HTERT RPE-1 (cell line): ENCODE measurements around the gene PLOD1.
"Not testable (repeated sequence)": the region's sequence is repeated elsewhere in the genome, so short reads cannot be mapped to it uniquely, and the experiment has no call there.

Source experiments
- in situ Hi-C: fragments of 300-500 bp; cut with MboI; formaldehyde crosslinking; loops from 4 replicates; pipeline ENCODE4 v1.14.3; 2020; ENCODE audit warnings: low sequenced_read_pairs

Gene PLOD1

DNA sequence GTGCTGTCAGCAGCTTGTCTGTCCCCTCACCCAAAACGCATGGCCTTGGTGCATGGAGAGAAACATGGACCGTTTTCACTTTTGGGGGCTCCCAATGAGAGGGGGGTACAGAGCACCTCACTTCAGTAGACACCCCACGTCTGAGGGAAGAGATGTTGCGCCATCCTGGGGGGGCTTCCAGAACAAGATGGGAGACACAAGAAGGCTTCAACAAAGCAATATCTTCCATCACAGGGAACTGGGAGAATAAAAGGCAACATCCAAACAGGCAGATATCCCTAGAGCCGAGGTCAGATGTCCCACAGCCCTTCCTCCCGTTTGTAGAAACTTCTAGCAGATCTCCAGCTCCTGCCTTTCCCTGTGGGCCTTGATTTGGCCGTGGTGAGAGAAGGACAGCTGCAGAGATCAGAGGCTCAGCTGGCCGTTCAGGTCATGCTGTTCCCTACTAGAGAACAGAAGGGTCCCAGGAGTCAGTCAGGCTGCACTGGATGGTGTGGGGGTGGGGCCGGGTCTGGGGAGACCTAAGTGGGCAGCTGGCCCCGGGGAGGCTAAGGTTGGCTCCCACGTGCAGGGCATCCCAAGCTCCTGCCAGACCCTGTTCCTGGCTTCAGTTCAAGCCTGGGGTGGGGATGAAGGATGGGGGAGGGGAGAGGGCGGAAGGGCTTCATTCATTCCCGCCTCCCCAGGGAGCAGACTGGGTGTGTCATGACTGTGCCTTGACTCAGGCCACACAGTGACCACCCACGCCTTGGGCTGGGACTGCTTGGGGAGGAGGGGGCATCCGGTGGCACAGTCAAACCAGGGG is 4.4 kb downstream of the PLOD1 start:
- in situ Hi-C loops: no loop called here

DNA sequence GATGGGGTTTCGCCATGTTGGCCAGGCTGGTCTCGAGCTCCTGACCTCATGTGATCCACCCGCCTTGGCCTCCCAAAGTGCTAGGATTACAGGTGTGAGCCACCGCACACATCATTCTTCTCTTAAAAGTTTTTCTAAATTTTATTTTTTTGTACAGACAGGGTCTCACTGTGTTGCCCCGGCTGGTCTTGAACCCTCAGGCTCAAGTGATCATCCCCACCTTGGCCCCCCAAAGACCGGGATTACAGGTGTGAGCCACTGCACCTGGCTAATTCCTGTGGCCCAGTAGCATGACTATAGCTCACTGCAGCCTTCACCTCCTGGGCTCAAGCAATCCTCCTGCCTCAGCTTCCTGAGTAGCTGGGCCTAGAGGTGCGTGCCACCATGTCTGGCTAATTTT is 5.3 kb downstream of the PLOD1 start:
- in situ Hi-C loops: not testable (repeated sequence)

- in situ Hi-C loops: no loop called here
These were observed 5.9 kb downstream of the PLOD1 start for GRCh38 chr1:11940260-11940921.

DNA sequence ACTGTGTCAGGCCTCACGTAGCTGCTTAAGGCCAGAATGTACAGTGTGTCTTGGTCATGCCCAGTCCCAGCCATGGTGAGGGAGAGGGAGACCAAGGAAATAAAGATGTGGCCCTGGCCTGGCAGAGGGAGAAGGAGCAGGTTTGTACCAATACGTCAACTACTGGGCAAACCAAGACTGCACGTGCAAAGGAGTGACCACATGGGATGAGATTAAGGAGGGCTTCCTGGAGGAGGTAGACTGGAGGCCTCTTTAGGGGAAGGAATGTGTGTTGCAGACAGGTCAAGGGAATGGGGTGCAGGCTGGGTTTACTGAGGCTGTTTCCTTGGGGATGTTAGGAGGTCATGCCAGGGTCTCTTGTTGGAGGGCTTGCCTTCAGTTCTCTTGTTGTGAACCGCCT is 7.8 kb downstream of the PLOD1 start:
- in situ Hi-C loops: no loop called here

DNA sequence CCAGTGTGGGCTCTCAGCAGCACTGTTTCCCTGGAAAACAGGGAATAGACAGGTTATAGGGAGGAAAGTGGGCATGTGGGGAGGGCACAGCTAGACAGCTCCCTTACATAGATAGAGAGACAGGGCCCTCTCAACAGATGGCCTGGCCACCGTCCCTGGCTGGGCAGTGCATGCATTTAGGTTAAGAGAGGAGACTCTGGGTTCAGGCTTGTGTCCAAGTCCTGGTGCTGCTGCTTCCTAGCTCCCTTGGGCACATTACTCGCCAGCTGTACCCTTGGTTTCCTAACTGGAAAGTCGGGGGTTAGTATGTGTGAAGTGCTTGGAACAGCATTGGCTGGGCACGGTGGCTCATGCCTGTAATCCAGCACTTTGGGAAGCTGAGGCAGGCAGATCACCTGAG is 9.1 kb downstream of the PLOD1 start:
- in situ Hi-C loops: no loop called here

DNA sequence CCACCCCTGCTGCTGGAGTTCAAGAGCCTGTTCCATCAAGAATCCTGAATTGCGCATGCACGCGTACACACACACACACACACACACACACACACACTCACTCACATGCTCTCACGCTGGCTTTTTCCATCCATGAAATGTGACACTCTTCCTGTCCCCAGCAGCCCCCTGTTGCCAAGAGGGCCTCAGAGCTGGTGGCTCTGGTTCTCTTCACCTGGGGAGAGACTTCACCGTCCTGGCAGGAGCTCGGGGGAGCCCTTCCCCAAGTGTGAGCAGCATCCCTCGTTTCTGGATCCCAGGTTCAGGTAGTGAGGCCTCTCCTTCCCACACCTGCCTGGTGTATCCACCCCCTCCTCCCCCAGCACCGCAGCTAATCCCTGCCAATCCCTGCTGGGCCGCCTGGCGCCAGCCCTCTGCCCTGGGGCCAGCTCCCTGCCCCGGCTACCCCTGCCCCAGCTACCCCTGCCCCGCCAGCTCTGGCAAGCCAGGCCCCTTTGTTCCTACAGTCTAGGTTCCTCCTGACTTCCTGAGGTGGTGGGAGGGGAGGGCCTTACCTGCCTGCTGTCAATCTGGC is 9.9 kb downstream of the PLOD1 start:
- in situ Hi-C loops: no loop called here

- in situ Hi-C loops: no loop called here
These were observed 12.1 kb downstream of the PLOD1 start for GRCh38 chr1:11946647-11947046.

DNA sequence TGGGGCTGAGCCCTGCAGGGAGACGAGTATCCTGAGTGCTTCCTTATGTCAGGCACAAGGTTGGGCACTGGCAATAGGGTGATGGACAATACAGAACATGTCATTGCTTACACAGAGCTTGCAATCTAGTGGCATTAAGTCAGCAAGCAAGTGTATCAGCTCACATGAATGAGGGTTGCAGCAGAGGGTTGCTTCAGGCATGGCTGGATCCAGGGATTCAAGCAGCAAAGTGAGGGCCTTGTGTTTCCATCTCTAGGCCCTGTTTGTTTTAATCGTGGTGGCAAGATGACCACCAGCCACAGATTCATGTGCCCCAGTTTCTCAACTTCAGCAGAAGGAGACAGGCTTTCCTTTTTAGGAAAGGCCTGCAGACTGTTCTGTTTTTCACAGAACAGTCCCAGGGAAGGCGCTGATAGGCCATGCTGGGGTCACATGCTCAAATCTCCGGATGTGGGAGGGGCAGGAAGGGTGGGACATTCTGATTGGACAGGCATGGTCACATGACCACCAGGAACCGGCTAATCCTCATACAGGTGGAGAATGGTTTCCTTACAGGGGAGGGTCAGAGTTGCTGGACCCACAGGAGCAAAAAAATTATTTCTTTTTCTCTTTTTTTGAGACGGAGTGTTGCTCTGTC is 14.4 kb downstream of the PLOD1 start:
- in situ Hi-C loops: no loop called here

- in situ Hi-C loops: no loop called here
These were observed 17.4 kb downstream of the PLOD1 start for GRCh38 chr1:11951901-11952300.

DNA sequence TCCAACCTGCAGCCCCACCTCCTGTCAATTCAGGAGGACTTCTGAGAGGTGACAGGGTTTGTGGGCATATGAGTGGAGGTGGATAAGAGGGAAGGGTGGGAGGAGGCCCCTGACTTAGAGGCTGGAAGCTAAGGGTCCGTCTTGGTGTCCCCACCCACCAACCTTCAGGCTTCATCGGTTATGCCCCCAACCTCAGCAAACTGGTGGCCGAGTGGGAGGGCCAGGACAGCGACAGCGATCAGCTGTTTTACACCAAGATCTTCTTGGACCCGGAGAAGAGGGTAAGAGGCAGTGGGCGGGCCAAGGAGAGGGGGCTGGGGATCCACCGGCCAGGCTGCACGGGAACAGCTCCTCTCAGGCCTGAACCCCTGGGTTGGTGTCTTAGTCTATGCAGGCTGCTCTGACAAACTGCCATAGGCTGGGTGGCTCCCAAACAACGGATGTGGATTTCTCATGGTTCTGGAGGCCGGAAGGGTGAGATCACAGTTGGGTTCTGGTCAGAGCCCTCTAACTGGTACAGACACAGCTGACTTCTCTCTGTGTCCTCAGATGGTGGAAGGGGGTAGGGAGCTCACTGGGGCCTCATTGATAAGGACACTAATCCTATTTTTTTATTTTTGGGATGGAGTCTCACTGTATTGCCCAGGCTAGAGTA is 18.1 kb downstream of the PLOD1 start:
- in situ Hi-C loops: no loop called here

DNA sequence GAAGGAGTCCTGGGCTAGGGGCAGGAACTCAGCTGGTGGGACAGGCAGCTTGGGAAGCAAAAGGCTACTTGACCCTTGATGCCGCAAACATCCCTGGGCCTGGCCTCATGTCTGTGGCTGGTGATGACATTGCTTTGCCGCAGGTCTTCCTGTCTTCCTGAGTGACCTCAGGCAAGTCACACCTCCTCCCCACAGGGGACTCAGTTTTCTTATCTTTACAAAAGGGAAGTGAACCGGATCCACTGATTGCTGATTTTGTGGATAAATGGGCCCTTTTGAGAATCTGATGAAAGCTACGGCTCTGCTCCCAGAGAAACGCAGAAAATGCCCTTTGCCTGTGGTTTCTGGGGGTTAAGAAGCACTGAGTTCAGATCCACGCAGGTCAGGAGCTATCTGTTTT is 20.7 kb downstream of the PLOD1 start:
- in situ Hi-C loops: no loop called here

- in situ Hi-C loops: no loop called here
These were observed 22.9 kb downstream of the PLOD1 start for GRCh38 chr1:11957398-11957797.

- in situ Hi-C loops: no loop called here
These were observed 23.4 kb downstream of the PLOD1 start for GRCh38 chr1:11957897-11958296.

GRCh38 chr1:11960276-11960675 is 25.8 kb downstream of the PLOD1 start:
- in situ Hi-C loops: no loop called here

DNA sequence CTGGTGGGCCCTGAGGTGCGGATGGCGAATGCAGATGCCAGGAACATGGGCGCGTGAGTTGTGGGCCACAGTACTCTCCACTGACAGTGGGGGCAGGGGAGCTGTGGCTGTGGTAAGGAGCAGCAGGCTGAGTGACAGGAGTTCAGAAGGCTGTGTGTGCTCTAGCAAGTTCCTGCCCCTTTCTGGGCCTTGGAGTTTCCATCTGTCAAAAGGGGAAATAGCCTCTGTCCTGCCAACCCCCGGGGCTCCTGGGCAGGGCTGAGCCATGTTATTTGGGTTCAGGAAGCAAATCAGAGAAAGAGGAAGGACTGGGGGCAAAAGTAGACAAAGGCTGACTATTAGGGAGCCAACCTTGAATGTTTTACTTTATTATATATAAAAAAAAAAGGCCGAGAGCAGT is 26.2 kb downstream of the PLOD1 start:
- in situ Hi-C loops: no loop called here

DNA sequence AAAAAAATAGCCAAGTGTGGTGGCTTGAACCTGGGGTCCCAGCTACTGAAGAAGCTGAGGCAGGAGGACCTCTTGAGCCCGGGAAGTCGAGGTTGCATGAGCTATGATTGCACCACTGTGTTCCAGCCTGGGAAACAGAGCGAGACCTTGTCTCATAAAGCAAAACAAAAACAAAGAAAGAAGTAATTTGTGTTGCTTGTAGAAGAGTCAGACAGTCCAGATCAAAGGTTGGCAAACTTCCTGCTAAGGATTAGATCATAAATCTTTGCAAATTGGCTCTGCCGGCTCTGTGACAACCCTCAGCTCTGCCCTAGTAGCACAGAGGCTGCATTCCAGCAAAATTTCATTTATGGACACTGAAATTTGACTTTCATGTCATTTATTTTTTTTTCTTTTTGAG is 26.7 kb downstream of the PLOD1 start:
- in situ Hi-C loops: no loop called here

- in situ Hi-C loops: no loop called here
These were observed 29.1 kb downstream of the PLOD1 start for GRCh38 chr1:11963622-11964021.

- in situ Hi-C loops: no loop called here
These were observed 30.1 kb downstream of the PLOD1 start for GRCh38 chr1:11964656-11965055.

- in situ Hi-C loops: no loop called here
These were observed 32.6 kb downstream of the PLOD1 start for GRCh38 chr1:11967028-11967547.

DNA sequence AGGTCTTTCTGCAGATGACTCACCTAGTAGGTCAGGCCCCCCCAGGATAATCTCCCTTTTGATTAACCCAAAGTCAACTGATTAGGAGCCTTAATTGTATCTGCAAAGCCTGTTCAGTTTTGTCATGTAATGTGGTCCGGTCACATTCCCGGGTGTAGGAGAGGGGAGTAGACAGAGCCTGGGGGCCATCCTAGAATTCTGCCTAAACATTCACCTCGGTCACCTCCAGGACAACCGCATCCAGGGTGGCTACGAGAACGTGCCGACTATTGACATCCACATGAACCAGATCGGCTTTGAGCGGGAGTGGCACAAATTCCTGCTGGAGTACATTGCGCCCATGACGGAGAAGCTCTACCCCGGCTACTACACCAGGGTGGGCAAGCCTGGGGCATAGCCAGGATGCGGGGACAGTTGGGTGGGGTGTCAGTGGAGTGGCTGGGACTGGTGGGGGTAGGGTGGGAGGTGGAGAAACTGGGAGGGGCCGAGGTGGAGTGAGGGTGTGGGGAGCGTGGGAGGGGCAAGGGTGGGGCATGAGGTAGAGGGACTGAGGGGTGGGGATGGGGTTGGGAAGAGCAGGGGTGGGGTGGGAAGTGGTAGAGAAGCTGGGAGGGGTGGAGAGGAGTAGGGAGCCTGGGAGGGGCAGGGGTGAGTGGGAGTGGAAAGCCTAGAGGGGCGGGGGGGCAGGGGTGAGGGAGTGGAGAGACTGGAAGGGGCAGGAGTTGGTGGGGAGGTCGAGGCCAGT is 36.1 kb downstream of the PLOD1 start:
- in situ Hi-C loops: no loop called here
